Activated CD8-positive, alpha-beta T cell treated with anti-CD3 and anti-CD28 coated beads for 36 hours (primary cell): ENCODE data around the gene KLK2. TPM values are rescaled to one million over a fixed set of nuclear protein-coding genes. Genes with fewer than 3 reads are reported as not detected.

Experiments
- ATAC-seq: fragments of 200-7000 bp; cut with Tn5 transposase; one replicate; pipeline ENCODE4 v1.10.0; 2021; ENCODE audit warnings: mild to moderate bottlenecking, moderate library complexity
- CTCF ChIA-PET: fragments of 350-600 bp; sonication (Branson Sonifier 250); formaldehyde crosslinking; loops from one replicate; lab custom pipeline; 2021; ENCODE audit warnings: antibody characterized with exemption; lab: Charles Lee
- POLR2A ChIA-PET: fragments of 350-600 bp; sonication (Branson Sonifier 250); formaldehyde crosslinking; loops from one replicate; lab custom pipeline; 2021; ENCODE audit warnings: antibody characterized with exemption; lab: Charles Lee
- DNase-seq: peaks from one replicate; pipeline ENCODE4 v3.0.0-alpha.2; 2020
- H3K27ac Mint-ChIP-seq: one replicate; pipeline ENCODE4 v1.8.0; 2021; ENCODE audit warnings: mild to moderate bottlenecking, mixed read lengths
- H3K27me3 Mint-ChIP-seq: one replicate; pipeline ENCODE4 v1.8.0; 2021; ENCODE audit warnings: mixed read lengths
- H3K36me3 Mint-ChIP-seq: one replicate; pipeline ENCODE4 v1.8.0; 2021; ENCODE audit warnings: low read depth, mixed read lengths
- H3K4me1 Mint-ChIP-seq: one replicate; pipeline ENCODE4 v1.8.0; 2021; ENCODE audit warnings: low read depth, mixed read lengths
- H3K4me3 Mint-ChIP-seq: one replicate; pipeline ENCODE4 v1.8.0; 2021; ENCODE audit warnings: mild to moderate bottlenecking, moderate library complexity, mixed read lengths
- H3K9me3 Mint-ChIP-seq: one replicate; pipeline ENCODE4 v1.8.0; 2021; ENCODE audit warnings: mixed read lengths
- intact Hi-C: fragments of 100-400 bp; cut with micrococcal nuclease; formaldehyde crosslinking; loops from one replicate; pipeline ENCODE4 v1.10.0; 2022
- total RNA-seq, 2 experiments: library from RNA; stranded (reverse); gene quantifications; one replicate each; pipeline ENCODE4 v1.2.3, GENCODE V29; 2021
- TF ChIP-seq, protein P1 (sequence below): fragments of 200-600 bp; IDR thresholded peaks from one replicate; pipeline ENCODE4 v1.8.0; 2022; ENCODE audit warnings: antibody characterized with exemption, mild to moderate bottlenecking

The KLK2 gene
- total RNA-seq, 2 experiments from 2014 or later = 0.51 to 0.90 TPM

DNA sequence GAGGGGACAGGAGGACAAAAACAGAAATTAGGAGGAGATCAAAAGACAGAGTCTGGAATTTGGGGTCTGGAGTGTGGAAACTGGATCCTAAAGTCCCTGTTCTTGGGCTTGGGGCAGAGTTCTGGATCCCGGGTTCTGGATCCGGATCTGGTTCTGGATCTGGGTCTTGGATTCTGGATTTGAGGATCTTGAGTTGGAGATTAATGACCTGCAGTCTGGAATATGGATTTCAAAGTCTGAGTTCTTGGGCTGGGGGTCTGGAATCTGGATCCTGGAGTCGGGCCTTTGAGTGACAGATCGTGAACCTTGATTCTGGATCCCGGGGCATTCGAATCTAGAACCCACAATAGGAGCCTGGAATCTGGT lies 39.5 kb upstream of the KLK2 start:
- no peaks in the 10 kb centered on the region for H3K36me3 Mint-ChIP-seq
- intact Hi-C loops = no loop called here
- POLR2A ChIA-PET = interaction anchor here (1.0 to 1.4 kb wide), 3 partner anchors 29 to 36 kb away, joined by 3 to 5 read pairs (median 3); no protein-coding TSS in a partner anchor
- peaks cover 53% of the 10 kb centered on the region for H3K27me3 Mint-ChIP-seq
- DNase-seq (no peak), ATAC-seq (no peak)
- CTCF ChIA-PET = no interaction called here
- H3K4me3 Mint-ChIP-seq = no peak overlapping the region
- H3K4me1 Mint-ChIP-seq = peaks cover 5% of the 10 kb centered on the region
- no peak overlapping the region for H3K27ac Mint-ChIP-seq
- H3K9me3 Mint-ChIP-seq = no peaks in the 10 kb centered on the region
- TF ChIP-seq, protein P1, sequence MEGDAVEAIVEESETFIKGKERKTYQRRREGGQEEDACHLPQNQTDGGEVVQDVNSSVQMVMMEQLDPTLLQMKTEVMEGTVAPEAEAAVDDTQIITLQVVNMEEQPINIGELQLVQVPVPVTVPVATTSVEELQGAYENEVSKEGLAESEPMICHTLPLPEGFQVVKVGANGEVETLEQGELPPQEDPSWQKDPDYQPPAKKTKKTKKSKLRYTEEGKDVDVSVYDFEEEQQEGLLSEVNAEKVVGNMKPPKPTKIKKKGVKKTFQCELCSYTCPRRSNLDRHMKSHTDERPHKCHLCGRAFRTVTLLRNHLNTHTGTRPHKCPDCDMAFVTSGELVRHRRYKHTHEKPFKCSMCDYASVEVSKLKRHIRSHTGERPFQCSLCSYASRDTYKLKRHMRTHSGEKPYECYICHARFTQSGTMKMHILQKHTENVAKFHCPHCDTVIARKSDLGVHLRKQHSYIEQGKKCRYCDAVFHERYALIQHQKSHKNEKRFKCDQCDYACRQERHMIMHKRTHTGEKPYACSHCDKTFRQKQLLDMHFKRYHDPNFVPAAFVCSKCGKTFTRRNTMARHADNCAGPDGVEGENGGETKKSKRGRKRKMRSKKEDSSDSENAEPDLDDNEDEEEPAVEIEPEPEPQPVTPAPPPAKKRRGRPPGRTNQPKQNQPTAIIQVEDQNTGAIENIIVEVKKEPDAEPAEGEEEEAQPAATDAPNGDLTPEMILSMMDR = no peak

DNA sequence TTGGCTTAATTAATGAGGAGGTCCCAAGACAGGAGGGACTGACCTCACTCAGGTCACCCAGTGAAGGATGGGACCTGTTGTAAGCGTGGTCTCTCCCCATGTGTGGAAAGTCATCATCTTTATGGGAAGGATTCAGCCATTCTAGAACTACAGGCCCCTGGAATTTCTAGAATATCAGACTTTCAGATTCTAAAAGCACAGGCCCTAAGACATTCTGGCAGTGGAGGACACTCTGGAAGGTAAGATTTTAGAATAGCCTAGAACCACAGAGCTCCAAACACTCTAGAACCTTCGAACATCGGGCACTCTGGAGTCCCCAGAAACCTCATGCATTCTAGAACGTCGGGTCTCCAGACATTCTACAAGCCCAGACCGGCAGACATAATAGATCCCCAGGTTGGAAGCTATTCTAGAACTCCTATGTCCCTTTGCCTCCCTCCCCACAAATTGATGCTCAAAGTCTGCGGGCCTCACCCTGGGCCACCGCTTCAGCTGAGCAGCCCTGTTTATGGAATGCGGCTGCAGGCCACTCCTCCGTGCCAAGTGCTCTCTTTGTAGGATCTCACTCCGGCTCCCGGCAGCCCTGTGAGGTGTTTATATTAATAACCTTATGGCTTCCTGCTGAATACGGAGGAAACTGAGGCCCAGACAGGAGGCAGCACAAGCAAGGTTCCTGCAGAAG lies 38.0 kb upstream of the KLK2 start:
- intact Hi-C loops = no loop called here
- peak; percentile 10 for ATAC-seq
- H3K36me3 Mint-ChIP-seq = no peaks in the 10 kb centered on the region
- TF ChIP-seq, protein P1 = no peak
- POLR2A ChIA-PET = interaction anchor here (0.9 to 1.0 kb wide), 3 partner anchors 17 to 39 kb away, joined by 3 to 5 read pairs (median 3); no protein-coding TSS in a partner anchor
- CTCF ChIA-PET = no interaction called here
- no peaks in the 10 kb centered on the region for H3K9me3 Mint-ChIP-seq
- no peak for DNase-seq
- H3K27me3 Mint-ChIP-seq = peaks cover 52% of the 10 kb centered on the region
- peaks cover 5% of the 10 kb centered on the region for H3K4me1 Mint-ChIP-seq
- H3K4me3 Mint-ChIP-seq = peak overlapping the region; percentile 73
- H3K27ac Mint-ChIP-seq = no peak overlapping the region

DNA sequence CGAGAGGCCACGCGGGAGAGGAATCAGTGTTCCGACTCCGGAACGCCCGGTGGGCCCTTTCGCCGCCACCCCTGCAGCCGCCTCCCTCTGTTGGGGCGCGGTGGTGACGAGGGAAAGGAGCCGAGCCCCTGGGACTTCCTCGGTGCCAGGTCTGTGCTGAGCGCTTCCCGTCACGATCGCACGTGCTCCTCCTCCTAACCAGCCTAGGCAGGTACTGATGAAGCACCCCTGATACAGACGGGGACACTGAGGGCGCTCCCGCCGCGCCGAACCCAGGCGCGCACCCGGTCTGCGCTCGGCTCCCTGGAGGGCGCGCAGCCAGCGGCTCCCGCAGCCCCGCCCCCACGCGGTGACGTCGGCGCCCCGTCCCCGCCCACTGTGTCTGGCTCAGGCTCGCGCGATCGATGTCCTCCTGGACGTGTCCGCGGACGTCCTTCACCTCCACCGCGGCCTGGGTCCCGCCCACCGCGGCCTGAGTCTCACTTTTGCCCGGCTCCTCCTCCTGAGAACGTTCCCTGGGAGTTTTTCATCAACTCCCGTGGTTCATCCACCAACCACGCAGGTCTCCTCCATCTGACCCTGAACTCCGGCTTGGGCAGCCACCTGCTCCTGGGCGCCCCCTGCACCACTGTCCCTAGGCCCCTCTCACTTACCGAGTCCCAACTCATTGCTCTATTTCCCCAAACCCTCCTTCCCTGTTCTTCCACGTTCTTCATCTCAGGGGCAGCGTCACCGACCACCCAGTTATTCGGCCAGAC lies 37.3 kb upstream of the KLK2 start:
- Mint-ChIP-seq H3K4me1 (peaks cover 5% of the 10 kb centered on the region), H3K4me3 (peak overlapping the region; percentile 73), H3K36me3 (no peaks in the 10 kb centered on the region), H3K27ac (no peak overlapping the region), H3K27me3 (peaks cover 51% of the 10 kb centered on the region), H3K9me3 (no peaks in the 10 kb centered on the region)
- ChIA-PET CTCF (no interaction called here), POLR2A (interaction anchor here (1.0 to 1.2 kb wide), 2 partner anchors 18 to 40 kb away, joined by 3 to 5 read pairs; no protein-coding TSS in a partner anchor)
- TF ChIP-seq, protein P1 = no peak
- peak; percentile 94 for ATAC-seq
- DNase-seq = peak; percentile 79
- intact Hi-C loops = no loop called here

DNA sequence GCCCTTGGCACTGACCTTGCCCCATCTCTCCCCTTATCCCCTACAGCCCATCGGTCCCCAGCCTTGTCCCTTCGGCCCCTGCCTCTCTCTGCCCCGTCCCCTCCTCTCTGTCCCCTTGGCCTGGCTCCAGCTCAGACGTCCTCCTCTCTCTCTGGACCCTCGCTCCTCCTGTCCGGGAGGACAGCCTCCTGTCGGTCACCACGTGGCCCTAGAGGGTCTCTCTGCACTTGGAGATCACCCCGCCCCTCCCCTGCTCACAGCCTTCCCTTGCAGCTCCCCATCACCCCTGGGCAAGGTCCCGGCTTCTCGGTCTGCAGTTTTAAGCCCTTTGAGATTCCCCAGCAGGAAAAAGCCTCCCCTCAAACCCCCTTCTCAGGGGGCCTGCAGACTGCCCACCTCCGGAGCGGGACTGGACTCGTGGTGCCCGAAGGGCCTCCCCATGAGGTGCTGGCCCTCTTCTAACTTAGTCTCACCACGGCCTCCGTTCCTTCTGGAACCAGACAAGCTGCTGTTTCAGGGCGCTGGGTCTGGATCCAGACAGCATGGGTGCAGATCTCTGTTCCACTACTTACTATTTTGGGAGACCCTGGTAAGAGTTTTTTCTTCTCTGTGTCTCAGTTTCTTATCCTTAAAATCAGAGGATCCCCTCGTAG lies 36.6 kb upstream of the KLK2 start:
- DNase-seq (no peak), ATAC-seq (no peak)
- H3K27ac Mint-ChIP-seq = no peak overlapping the region
- peaks cover 48% of the 10 kb centered on the region for H3K27me3 Mint-ChIP-seq
- POLR2A ChIA-PET = interaction anchor here (0.6 to 1.2 kb wide), 3 partner anchors 39 to 180 kb away, joined by 3 to 5 read pairs (median 4); no protein-coding TSS in a partner anchor
- H3K4me1 Mint-ChIP-seq = peaks cover 5% of the 10 kb centered on the region
- TF ChIP-seq, protein P1 = no peak
- H3K36me3 Mint-ChIP-seq = no peaks in the 10 kb centered on the region
- intact Hi-C loops = no loop called here
- H3K9me3 Mint-ChIP-seq = no peaks in the 10 kb centered on the region
- CTCF ChIA-PET = interaction anchor here (1.0 kb wide), 1 partner anchor 92 kb away, joined by 3 read pairs; no protein-coding TSS in a partner anchor
- peak overlapping the region; percentile 73 for H3K4me3 Mint-ChIP-seq
